IPS-18a (cell line): Measurements from ENCODE around the gene SLC25A42.
"Not testable (repeated sequence)": the region's sequence is repeated elsewhere in the genome, so short reads cannot be mapped to it uniquely, and the experiment has no call there.

Experiments used
- H3K27ac ChIP-seq: one replicate; pipeline ENCODE4 v1.5.1; 2013; ENCODE audit warnings: low read length
- H3K27me3 ChIP-seq: one replicate; pipeline ENCODE4 v1.6.1; 2013; ENCODE audit warnings: mild to moderate bottlenecking, low read length; ENCODE audit not compliant: control insufficient read depth, insufficient read depth
- H3K36me3 ChIP-seq: one replicate; pipeline ENCODE4 v1.6.1; 2013; ENCODE audit warnings: low read depth, low read length; ENCODE audit not compliant: control insufficient read depth
- H3K4me1 ChIP-seq: one replicate; pipeline ENCODE4 v1.6.1; 2013; ENCODE audit warnings: low read depth, low read length; ENCODE audit not compliant: control insufficient read depth
- H3K4me3 ChIP-seq: one replicate; pipeline ENCODE4 v1.5.1; 2013; ENCODE audit warnings: low read length
- H3K9ac ChIP-seq: one replicate; pipeline ENCODE4 v1.6.1; 2013; ENCODE audit warnings: mild to moderate bottlenecking, low read length, moderate library complexity
- H3K9me3 ChIP-seq: one replicate; pipeline ENCODE4 v1.6.1; 2013; ENCODE audit warnings: low read depth, low read length; ENCODE audit not compliant: control insufficient read depth

SLC25A42 gene

GRCh38 chr19:19098703-19099632 is 35.2 kb downstream of the SLC25A42 start:
- Histone ChIP-seq H3K36me3 (no peaks in the 10 kb centered on the region), H3K4me1 (no peaks in the 10 kb centered on the region), H3K27me3 (no peaks in the 10 kb centered on the region), H3K27ac (no peak overlapping the region), H3K4me3 (no peak overlapping the region), H3K9ac (no peak overlapping the region), H3K9me3 (no peaks in the 10 kb centered on the region)

GRCh38 chr19:19101540-19101939 is 37.7 kb downstream of the SLC25A42 start:
- Histone ChIP-seq H3K36me3 (no peaks in the 10 kb centered on the region), H3K9me3 (no peaks in the 10 kb centered on the region), H3K4me3 (no peak overlapping the region), H3K27ac (no peak overlapping the region), H3K27me3 (no peaks in the 10 kb centered on the region), H3K9ac (no peak overlapping the region), H3K4me1 (peaks cover 6% of the 10 kb centered on the region)

GRCh38 chr19:19102566-19102965 is 38.8 kb downstream of the SLC25A42 start:
- H3K27ac ChIP-seq, H3K36me3 ChIP-seq, H3K4me3 ChIP-seq, H3K9ac ChIP-seq, H3K27me3 ChIP-seq, H3K9me3 ChIP-seq, H3K4me1 ChIP-seq: not testable (repeated sequence)

- Histone ChIP-seq H3K27ac (no peak overlapping the region), H3K27me3 (no peaks in the 10 kb centered on the region), H3K9ac (no peak overlapping the region), H3K4me1 (peaks cover 6% of the 10 kb centered on the region), H3K9me3 (no peaks in the 10 kb centered on the region), H3K4me3 (no peak overlapping the region), H3K36me3 (no peaks in the 10 kb centered on the region)
Observed at GRCh38 chr19:19103167-19103566, 39.4 kb downstream of the SLC25A42 start.

DNA sequence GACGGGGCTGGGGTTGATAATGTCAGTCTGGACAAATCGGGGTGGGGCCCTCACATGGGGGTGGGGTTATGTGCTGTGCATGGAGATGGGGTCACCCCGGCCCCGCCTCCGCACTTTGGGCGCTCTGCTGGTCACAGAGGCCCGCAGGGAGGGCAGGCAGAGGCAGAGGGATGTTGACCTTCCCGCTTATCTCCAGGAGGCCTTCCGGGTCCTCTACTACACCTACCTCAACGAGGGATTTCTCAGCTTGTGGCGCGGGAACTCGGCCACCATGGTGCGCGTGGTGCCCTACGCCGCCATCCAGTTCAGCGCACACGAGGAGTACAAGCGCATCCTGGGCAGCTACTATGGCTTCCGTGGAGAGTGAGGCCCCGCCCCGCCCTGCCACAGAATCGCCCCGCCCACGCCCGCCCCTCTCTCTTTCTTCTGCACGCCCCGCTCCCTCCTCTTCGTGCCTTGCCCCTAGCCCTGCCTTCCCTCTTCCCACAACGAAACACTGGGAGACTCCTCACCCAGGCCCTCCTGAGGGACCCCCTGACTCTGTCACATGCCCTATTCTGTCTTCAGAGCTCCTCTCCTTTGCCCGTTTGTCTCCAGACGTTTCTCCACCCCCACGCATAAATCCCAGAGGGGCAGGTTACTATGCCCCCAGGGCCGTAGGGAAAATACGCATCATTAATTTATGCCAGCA is 41.7 kb downstream of the SLC25A42 start:
- H3K27ac ChIP-seq = peak overlapping the region; percentile 86
- H3K9me3 ChIP-seq = no peaks in the 10 kb centered on the region
- no peaks in the 10 kb centered on the region for H3K27me3 ChIP-seq
- no peaks in the 10 kb centered on the region for H3K36me3 ChIP-seq
- H3K9ac ChIP-seq = peak overlapping the region; percentile 66
- peak overlapping the region; percentile 75 for H3K4me3 ChIP-seq
- H3K4me1 ChIP-seq = peaks cover 6% of the 10 kb centered on the region

DNA sequence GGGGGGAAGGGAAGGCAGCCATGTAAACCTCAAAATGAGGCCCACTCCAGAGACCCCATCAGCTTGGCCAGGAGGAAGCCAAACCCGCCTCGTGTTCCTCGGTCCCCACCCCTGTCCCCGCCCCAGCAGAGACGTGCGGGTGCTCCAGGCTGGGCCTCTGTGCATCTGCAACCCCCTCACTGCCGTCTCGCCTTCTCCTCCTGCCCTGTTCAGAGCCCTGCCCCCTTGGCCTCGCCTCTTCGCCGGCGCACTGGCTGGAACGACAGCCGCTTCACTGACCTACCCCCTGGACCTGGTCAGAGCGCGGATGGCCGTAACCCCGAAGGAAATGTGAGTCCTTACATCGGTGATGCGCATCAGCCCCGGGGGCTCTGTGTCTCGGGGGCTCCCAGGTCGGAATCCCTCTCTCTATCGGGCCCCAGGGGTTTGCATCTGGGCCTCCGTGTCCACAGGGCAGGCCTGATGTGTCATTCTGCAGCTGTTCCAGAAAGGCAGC is 42.3 kb downstream of the SLC25A42 start:
- Histone ChIP-seq H3K36me3 (no peaks in the 10 kb centered on the region), H3K4me3 (peak overlapping the region; percentile 75), H3K4me1 (peaks cover 6% of the 10 kb centered on the region), H3K27me3 (no peaks in the 10 kb centered on the region), H3K9ac (peak overlapping the region; percentile 66), H3K27ac (peak overlapping the region; percentile 86), H3K9me3 (no peaks in the 10 kb centered on the region)

- H3K27ac ChIP-seq, H3K4me3 ChIP-seq, H3K9ac ChIP-seq, H3K9me3 ChIP-seq, H3K36me3 ChIP-seq, H3K27me3 ChIP-seq, H3K4me1 ChIP-seq: not testable (repeated sequence)
Observed at GRCh38 chr19:19106938-19107337, 43.1 kb downstream of the SLC25A42 start.

- Histone ChIP-seq H3K27me3 (no peaks in the 10 kb centered on the region), H3K9ac (no peak overlapping the region), H3K4me1 (peaks cover 6% of the 10 kb centered on the region), H3K36me3 (no peaks in the 10 kb centered on the region), H3K4me3 (no peak overlapping the region), H3K27ac (no peak overlapping the region), H3K9me3 (no peaks in the 10 kb centered on the region)
Observed at GRCh38 chr19:19107654-19108053, 43.9 kb downstream of the SLC25A42 start.

GRCh38 chr19:19109601-19110000 is 45.8 kb downstream of the SLC25A42 start:
- Histone ChIP-seq H3K4me1 (peaks cover 13% of the 10 kb centered on the region), H3K27me3 (no peaks in the 10 kb centered on the region), H3K27ac (no peak overlapping the region), H3K9me3 (no peaks in the 10 kb centered on the region), H3K4me3 (no peak overlapping the region), H3K9ac (no peak overlapping the region), H3K36me3 (no peaks in the 10 kb centered on the region)

- Histone ChIP-seq H3K4me1 (peaks cover 9% of the 10 kb centered on the region), H3K9me3 (no peaks in the 10 kb centered on the region), H3K36me3 (no peaks in the 10 kb centered on the region), H3K4me3 (no peak overlapping the region), H3K27me3 (no peaks in the 10 kb centered on the region), H3K27ac (no peak overlapping the region), H3K9ac (no peak overlapping the region)
Observed at GRCh38 chr19:19110410-19111135, 46.8 kb downstream of the SLC25A42 start.

GRCh38 chr19:19111136-19111835 is 47.5 kb downstream of the SLC25A42 start:
- Histone ChIP-seq H3K27ac (no peak overlapping the region), H3K4me1 (peaks cover 6% of the 10 kb centered on the region), H3K9me3 (no peaks in the 10 kb centered on the region), H3K9ac (no peak overlapping the region), H3K27me3 (no peaks in the 10 kb centered on the region), H3K4me3 (no peak overlapping the region), H3K36me3 (no peaks in the 10 kb centered on the region)
